HG02852 (cell line): ENCODE data around the gene GJC2.

Source experiments
- ATAC-seq: cut with Tn5 transposase; IDR thresholded peaks from one replicate; pipeline ENCODE4 v1.9.1; 2021; ENCODE audit warnings: mild to moderate bottlenecking, moderate library complexity; ENCODE audit not compliant: unreplicated experiment

The GJC2 gene

DNA sequence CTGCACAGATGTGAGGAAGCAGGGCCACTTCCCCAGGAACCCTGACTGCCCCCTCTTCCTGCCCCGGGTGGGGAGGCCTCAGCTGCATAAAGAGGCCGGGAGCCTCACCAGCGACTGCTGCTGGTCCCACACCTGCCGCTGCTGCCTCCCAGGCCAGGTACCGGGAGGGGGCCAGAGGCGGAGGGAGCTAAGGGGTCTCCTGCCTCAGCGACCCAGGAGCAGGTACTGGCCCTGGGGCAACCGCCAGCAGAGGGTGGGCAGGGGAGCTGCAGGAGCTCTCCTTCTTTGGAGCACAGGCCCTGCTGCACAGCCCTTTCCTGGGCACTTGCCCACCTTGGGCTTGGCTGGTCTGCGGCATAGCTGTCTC lies 6.8 kb downstream of the GJC2 start:
- ATAC-seq = no peak

- no peak for ATAC-seq
These were observed 7.4 kb downstream of the GJC2 start for GRCh38 chr1:228156941-228157728.

GRCh38 chr1:228157729-228158126 lies 8.0 kb downstream of the GJC2 start:
- no peak for ATAC-seq

DNA sequence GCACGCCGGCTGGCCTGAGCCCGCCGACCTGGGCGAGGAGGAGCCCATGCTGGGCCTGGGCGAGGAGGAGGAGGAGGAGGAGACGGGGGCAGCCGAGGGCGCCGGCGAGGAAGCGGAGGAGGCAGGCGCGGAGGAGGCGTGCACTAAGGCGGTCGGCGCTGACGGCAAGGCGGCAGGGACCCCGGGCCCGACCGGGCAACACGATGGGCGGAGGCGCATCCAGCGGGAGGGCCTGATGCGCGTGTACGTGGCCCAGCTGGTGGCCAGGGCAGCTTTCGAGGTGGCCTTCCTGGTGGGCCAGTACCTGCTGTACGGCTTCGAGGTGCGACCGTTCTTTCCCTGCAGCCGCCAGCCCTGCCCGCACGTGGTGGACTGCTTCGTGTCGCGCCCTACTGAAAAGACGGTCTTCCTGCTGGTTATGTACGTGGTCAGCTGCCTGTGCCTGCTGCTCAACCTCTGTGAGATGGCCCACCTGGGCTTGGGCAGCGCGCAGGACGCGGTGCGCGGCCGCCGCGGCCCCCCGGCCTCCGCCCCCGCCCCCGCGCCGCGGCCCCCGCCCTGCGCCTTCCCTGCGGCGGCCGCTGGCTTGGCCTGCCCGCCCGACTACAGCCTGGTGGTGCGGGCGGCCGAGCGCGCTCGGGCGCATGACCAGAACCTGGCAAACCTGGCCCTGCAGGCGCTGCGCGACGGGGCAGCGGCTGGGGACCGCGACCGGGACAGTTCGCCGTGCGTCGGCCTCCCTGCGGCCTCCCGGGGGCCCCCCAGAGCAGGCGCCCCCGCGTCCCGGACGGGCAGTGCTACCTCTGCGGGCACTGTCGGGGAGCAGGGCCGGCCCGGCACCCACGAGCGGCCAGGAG lies 8.6 kb downstream of the GJC2 start:
- no peak for ATAC-seq

- ATAC-seq = no peak
These were observed 9.4 kb downstream of the GJC2 start for GRCh38 chr1:228159008-228159665.

DNA sequence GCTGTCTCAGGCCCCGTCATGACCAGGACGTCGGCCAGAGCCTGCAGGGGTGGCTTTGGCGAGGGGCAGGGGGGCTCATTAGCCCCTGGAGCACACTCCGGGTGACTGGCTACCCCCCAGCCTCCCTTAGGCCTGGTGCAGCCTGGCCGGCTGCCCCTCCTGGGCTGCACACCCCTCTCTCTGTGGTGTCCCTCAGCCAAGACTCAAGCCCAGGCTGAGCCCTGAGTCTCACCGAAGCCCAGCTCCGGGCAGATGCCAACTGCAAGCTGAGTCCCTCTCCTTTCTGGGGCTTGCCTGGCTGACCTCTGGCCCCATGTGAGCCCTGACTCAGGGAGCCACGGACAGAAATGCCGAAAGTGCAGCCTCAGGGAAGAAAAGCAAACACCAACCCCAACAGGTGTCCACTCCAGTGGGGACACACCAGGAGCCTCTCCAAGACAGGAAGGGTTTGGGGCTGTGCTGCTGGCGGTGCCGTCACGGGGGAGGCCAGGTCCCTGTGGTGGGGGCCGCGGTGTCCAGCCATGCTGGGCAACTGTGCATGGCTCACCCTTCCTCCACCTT lies 10.6 kb downstream of the GJC2 start:
- ATAC-seq = no peak

DNA sequence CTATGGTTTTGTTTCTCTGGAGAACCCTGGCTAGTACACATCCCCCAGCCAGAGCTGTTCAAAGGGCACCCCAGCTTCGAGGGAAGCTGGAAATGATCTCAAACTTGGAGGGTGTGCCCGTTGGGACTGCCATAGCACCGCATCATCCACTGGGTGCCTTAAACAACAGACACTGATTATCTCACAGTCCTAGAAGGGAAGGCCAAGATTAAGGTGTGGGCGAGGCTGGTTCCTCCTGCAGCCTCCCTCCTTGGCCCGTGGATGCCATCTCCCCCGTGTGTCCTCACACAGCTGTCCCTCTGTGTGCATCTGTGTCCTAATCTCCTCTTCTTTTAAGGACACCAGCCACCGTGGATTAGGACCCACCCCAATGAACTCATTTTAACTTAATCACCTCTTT lies 11.6 kb downstream of the GJC2 start:
- no peak for ATAC-seq

GRCh38 chr1:228161866-228162265 lies 12.1 kb downstream of the GJC2 start:
- no peak for ATAC-seq

GRCh38 chr1:228162286-228163006 lies 12.7 kb downstream of the GJC2 start:
- no peak for ATAC-seq

- no peak for ATAC-seq
These were observed 13.4 kb downstream of the GJC2 start for GRCh38 chr1:228163007-228163753.

- no peak for ATAC-seq
These were observed 14.2 kb downstream of the GJC2 start for GRCh38 chr1:228163776-228164519.

- ATAC-seq = no peak
These were observed 15.0 kb downstream of the GJC2 start for GRCh38 chr1:228164561-228165371.

DNA sequence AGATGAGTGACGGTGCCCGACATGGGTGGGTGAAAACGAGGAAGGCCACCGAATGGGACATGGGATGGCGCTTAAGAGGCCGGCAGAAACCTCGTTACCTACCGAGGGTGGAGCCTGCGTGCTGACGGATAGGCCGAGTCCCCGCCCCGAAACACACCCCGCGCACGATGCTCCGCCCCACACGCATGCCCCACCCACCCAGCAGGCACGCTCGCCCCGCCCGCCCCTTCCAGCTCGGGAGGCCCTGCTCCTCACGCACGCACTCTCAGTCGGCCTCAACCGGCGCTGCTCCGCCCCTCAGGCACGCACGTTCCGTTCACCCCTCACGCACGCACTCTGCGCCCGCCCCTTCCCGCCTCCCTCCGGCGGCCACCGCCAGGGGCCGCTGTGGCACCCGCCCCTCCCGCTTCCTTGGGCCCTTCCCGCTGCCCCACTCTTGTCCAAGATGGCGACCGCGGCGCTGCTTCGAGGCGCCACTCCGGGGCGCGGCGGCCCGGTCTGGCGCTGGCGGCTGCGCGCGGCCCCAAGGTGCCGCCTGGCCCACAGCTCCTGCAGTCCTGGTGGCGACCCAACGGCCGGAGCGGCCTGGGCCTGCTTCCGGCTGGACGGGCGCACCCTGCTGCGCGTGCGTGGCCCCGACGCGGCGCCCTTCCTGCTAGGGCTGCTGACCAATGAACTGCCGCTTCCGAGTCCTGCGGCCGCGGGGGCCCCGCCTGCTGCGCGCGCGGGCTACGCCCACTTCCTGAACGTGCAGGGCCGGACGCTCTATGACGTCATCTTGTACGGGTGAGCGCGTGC lies 15.8 kb downstream of the GJC2 start, which contains the start of gene IBA57:
Gene IBA57 (plus strand): TSS at position 433 of the 798 bp plus-strand sequence. CDS start 13 bp downstream, at position 446.
- ATAC-seq = peak; percentile 78

DNA sequence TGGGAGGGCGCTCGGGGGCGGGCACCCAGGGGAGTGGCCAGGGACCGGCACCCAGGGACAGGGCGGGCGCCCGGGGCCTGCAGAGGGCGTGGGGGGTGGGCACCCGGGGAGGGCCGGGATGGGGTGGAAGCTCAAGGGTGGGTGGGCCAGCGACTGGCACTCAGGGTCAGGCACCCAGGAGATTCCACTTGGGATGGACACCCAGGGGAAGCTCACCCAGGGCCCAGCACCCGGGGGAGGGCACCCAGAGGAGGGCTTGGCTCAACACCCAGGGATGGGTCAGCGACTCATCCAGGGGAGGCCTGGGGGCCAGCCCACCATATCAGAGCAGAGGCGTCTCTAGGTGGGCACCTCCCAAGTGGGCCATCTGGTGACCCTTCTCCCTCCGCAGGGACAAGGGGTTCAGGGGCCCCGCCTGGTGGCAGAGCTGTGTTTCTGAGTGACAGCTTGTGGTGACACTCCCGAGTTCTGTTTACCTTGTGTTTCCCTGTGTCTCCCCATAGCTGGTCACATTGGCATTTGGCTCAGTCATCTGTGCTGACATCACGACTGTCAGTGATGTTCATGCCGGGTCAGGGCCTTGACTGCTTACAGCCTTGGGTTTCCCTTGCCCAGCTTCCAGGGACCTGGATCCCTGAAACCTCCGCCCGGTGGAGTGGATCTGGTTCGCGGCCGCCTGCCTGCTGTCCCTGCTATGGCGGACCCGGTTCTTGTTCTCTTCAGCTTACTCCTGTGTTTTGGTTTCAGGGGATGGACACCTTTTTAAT lies 16.6 kb downstream of the GJC2 start:
- ATAC-seq = peak; percentile 17

- no peak for ATAC-seq
These were observed 19.0 kb downstream of the GJC2 start for GRCh38 chr1:228168563-228169270.

DNA sequence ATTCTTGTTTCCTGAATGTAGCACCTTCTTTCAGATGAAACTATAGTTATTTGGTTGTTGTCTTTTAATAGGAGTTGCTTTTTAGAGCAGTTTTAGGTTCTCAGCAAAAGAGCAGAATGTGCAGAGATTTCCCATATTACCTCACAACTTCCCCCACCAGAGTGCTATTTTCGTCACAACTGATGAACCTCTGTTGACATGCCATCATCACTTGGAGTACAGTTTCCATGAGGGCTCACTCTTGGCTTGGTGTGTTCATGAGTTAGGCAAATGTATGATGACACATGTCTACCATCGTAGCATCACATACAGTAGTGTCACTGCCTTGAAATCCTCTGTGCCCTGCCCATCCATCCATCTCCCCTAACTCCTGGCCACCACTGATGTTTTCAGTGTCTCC lies 19.6 kb downstream of the GJC2 start:
- no peak for ATAC-seq
